ENCODE results near the gene GSTM3. TPM values are rescaled to one million over a fixed set of nuclear protein-coding genes. Genes with fewer than 3 reads are reported as not detected.
"Not testable (repeated sequence)": the region's sequence is repeated elsewhere in the genome, so short reads cannot be mapped to it uniquely, and the experiment has no call there.

Gene GSTM3
- total RNA-seq, 5 donors from 2014 or later (not counting 1 experiment from before 2014, with no cell fraction given): 8.4 to 17.1 (median 10.3) TPM

DNA sequence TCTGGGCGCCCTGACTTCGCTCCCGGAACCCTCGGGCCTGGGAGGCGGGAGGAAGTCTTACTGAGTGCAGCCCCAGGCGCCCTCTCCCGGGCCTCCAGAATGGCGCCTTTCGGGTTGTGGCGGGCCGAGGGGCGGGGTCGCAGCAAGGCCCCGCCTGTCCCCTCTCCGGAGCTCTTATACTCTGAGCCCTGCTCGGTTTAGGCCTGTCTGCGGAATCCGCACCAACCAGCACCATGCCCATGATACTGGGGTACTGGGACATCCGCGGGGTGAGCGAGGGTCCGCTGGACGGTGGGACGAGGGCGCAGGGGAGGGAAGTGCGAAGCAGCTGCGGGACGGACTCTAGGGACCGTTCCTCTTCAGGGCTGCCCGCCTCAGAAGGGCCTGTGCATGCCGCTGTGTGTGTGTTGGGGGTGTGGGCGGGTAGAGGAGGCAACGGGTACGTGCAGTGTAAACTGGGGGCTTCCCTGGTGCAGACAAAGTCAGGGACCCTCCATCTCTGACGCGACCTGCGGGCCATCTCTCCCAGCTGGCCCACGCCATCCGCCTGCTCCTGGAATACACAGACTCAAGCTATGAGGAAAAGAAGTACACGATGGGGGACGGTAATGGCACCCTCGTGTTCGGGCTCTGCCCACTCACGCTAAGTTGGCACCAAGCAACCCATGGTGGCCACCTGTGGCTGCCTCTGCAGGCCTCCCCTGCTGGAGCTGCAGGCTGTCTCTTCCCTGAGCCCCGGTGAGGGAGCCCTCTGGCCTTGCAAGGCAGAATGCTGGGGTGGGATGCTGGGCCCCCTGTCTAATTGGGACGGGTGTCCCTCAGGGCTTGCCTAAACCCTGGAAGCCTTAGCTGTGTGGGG, 53.0 kb downstream of the GSTM3 start, which contains the start of gene GSTM1:
TSS of gene GSTM1 (plus strand) at position 177 of the 859 bp plus-strand sequence. CDS start at position 234, 57 bp downstream.
- Mint-ChIP-seq H3K4me3 (peak within 1 kb of the TSS; percentile 80 to 87 (median 85)), H3K36me3 (no peaks in the 10 kb centered on the region), H3K27ac (peak within 1 kb of the TSS; percentile 89 to 96), H3K4me1 (peaks cover 0 to 23% (median 16%) of the 10 kb centered on the region in 3 donors), H3K27me3 (no peaks in the 10 kb centered on the region), H3K9me3 (peaks cover 0 to 6% (median 0%) of the 10 kb centered on the region in 3 donors)
- POLR2A ChIA-PET: interaction anchor here in 1 of 2 donors (0.6 to 0.7 kb wide), 2 partner anchors 9 to 1559 kb away, joined by 3 to 4 read pairs; no protein-coding TSS in a partner anchor
- DNase-seq: peak in 18 of 35 experiments; percentile 65 to 91 (median 78)
- H3K4me1 ChIP-seq (ENCODE audit: control insufficient read depth in 1 of 2, extremely low read depth in 1 of 2, insufficient read depth in 2 of 2, low read length in 2 of 2): peaks cover 0 to 14% of the 10 kb centered on the region in 2 experiments
- no peak within 1 kb of the TSS for H3K4me3 ChIP-seq (ENCODE audit: control insufficient read depth in 1 of 2, extremely low read depth in 1 of 2, low read length in 1 of 2)
- CTCF ChIA-PET: interaction anchor here (0.6 to 1.4 kb wide), 5 partner anchors 48 to 103 kb away, joined by 3 to 5 read pairs (median 3); no protein-coding TSS in a partner anchor
- no peak within 1 kb of the TSS for H3K27ac ChIP-seq (ENCODE audit: low read length)
- H3K9me3 ChIP-seq: no peaks in the 10 kb centered on the region
- peaks cover 0 to 2% of the 10 kb centered on the region in 2 donors for H3K36me3 ChIP-seq (ENCODE audit: control insufficient read depth in 2 of 2, extremely low read depth in 1 of 2, insufficient read depth in 1 of 2, low read length in 1 of 2)
- no peaks in the 10 kb centered on the region for H3K27me3 ChIP-seq (replicated peaks in 1 of 2; ENCODE audit: control insufficient read depth in 2 of 2, extremely low read depth in 1 of 2, insufficient read depth in 2 of 2, low read length in 1 of 2)
- no CpG with 5 or more reads among the region's 46 CpGs for WGBS (ENCODE audit: insufficient coverage)
- peak in 2 of 4 experiments; percentile 99 to 100 for ATAC-seq (replicated peaks in 1 of 4)

DNA sequence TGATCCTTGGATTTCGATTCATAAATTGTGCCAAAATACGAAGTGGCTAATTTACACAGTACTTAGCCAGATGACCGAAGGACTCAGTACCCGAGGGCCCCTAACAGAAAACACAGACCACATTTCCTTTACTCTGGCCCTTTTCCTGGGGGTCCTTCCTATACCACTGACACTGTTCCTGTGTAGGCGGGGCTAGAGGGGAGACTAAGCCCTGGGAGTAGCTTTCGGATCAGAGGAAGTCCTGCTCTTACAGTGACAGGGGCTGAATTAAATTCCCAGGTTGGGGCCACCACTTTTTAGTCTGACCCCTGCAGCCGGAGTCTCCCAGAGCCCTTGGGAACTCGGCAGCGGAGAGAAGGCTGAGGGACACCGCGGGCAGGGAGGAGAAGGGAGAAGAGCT, 53.7 kb downstream of the GSTM3 start:
- not testable (repeated sequence) for H3K27ac ChIP-seq (ENCODE audit: low read length); H3K4me3 ChIP-seq (ENCODE audit: control insufficient read depth in 1 of 2, extremely low read depth in 1 of 2, low read length in 1 of 2); H3K9me3 Mint-ChIP-seq; H3K9me3 ChIP-seq; H3K36me3 Mint-ChIP-seq; H3K36me3 ChIP-seq (ENCODE audit: control insufficient read depth in 2 of 2, extremely low read depth in 1 of 2, insufficient read depth in 1 of 2, low read length in 1 of 2); H3K27me3 ChIP-seq (replicated peaks in 1 of 2; ENCODE audit: control insufficient read depth in 2 of 2, extremely low read depth in 1 of 2, insufficient read depth in 2 of 2, low read length in 1 of 2); H3K27me3 Mint-ChIP-seq; DNase-seq
- no CpG with 5 or more reads among the region's 11 CpGs for WGBS (ENCODE audit: insufficient coverage)
- ATAC-seq (replicated peaks in 1 of 4): peak in 1 of 4 experiments; percentile 17
- Mint-ChIP-seq H3K27ac (peak overlapping the region; percentile 89 to 96), H3K4me3 (peak overlapping the region; percentile 80 to 87 (median 85)), H3K4me1 (peaks cover 0 to 23% (median 16%) of the 10 kb centered on the region in 3 donors)
- ChIA-PET CTCF (interaction anchor here (1.2 to 1.4 kb wide), 3 partner anchors 47 to 90 kb away, joined by 3 to 5 read pairs (median 4); no protein-coding TSS in a partner anchor), POLR2A (interaction anchor here in 1 of 2 donors (0.6 to 0.7 kb wide), 2 partner anchors 10 to 1560 kb away, joined by 3 to 4 read pairs; no protein-coding TSS in a partner anchor)
- peaks cover 0 to 14% of the 10 kb centered on the region in 2 experiments for H3K4me1 ChIP-seq (ENCODE audit: control insufficient read depth in 1 of 2, extremely low read depth in 1 of 2, insufficient read depth in 2 of 2, low read length in 2 of 2)

- H3K27ac ChIP-seq (ENCODE audit: low read length); H3K9me3 ChIP-seq; H3K36me3 ChIP-seq (ENCODE audit: control insufficient read depth in 2 of 2, extremely low read depth in 1 of 2, insufficient read depth in 1 of 2, low read length in 1 of 2); DNase-seq; H3K4me3 ChIP-seq (ENCODE audit: control insufficient read depth in 1 of 2, extremely low read depth in 1 of 2, low read length in 1 of 2); ATAC-seq (replicated peaks in 1 of 4); CTCF ChIA-PET; H3K9me3 Mint-ChIP-seq; H3K27me3 ChIP-seq (replicated peaks in 1 of 2; ENCODE audit: control insufficient read depth in 2 of 2, extremely low read depth in 1 of 2, insufficient read depth in 2 of 2, low read length in 1 of 2); H3K27ac Mint-ChIP-seq; H3K27me3 Mint-ChIP-seq; H3K4me3 Mint-ChIP-seq; H3K36me3 Mint-ChIP-seq: not testable (repeated sequence)
- POLR2A ChIA-PET: interaction anchor here in 1 of 2 donors (0.6 kb wide), 1 partner anchor 444 kb away, joined by 3 read pairs; no protein-coding TSS in a partner anchor
- no CpG with 5 or more reads among the region's 4 CpGs for WGBS (ENCODE audit: insufficient coverage)
- H3K4me1 Mint-ChIP-seq: peaks cover 0 to 23% (median 14%) of the 10 kb centered on the region in 3 donors
- H3K4me1 ChIP-seq (ENCODE audit: control insufficient read depth in 1 of 2, extremely low read depth in 1 of 2, insufficient read depth in 2 of 2, low read length in 2 of 2): peaks cover 0 to 14% of the 10 kb centered on the region in 2 experiments
These were observed 54.9 kb downstream of the GSTM3 start for GRCh38 chr1:109685890-109686289.

DNA sequence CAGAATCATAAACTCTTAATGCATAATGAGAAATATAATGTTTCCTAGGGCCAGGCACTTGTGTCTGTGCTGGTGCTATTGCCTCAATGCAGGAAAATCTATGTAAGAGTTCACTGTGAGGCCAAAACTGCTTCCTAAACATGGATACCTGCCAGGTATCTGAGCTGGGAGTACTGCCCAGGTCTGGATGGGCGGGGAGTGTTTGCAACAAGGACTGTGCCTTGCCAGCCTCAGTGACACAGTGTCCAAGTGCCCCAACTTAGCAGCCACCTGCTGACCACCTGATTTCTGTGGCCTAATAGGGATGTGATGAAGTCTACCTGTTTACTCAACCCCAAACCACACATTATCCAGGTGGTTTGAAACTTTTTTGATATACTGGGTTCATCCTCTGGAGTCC, 55.4 kb downstream of the GSTM3 start:
- H3K4me3 Mint-ChIP-seq; H3K36me3 Mint-ChIP-seq; H3K9me3 ChIP-seq; ATAC-seq (replicated peaks in 1 of 4); DNase-seq; CTCF ChIA-PET; H3K27ac Mint-ChIP-seq; H3K27me3 Mint-ChIP-seq; H3K4me3 ChIP-seq (ENCODE audit: control insufficient read depth in 1 of 2, extremely low read depth in 1 of 2, low read length in 1 of 2); H3K36me3 ChIP-seq (ENCODE audit: control insufficient read depth in 2 of 2, extremely low read depth in 1 of 2, insufficient read depth in 1 of 2, low read length in 1 of 2); H3K27me3 ChIP-seq (replicated peaks in 1 of 2; ENCODE audit: control insufficient read depth in 2 of 2, extremely low read depth in 1 of 2, insufficient read depth in 2 of 2, low read length in 1 of 2); H3K9me3 Mint-ChIP-seq; H3K27ac ChIP-seq (ENCODE audit: low read length): not testable (repeated sequence)
- peaks cover 0 to 14% of the 10 kb centered on the region in 2 experiments for H3K4me1 ChIP-seq (ENCODE audit: control insufficient read depth in 1 of 2, extremely low read depth in 1 of 2, insufficient read depth in 2 of 2, low read length in 2 of 2)
- POLR2A ChIA-PET: interaction anchor here in 1 of 2 donors (0.6 kb wide), 1 partner anchor 444 kb away, joined by 3 read pairs; no protein-coding TSS in a partner anchor
- no CpG with 5 or more reads among the region's 1 CpG for WGBS (ENCODE audit: insufficient coverage)
- H3K4me1 Mint-ChIP-seq: peaks cover 0 to 23% (median 14%) of the 10 kb centered on the region in 3 donors

DNA sequence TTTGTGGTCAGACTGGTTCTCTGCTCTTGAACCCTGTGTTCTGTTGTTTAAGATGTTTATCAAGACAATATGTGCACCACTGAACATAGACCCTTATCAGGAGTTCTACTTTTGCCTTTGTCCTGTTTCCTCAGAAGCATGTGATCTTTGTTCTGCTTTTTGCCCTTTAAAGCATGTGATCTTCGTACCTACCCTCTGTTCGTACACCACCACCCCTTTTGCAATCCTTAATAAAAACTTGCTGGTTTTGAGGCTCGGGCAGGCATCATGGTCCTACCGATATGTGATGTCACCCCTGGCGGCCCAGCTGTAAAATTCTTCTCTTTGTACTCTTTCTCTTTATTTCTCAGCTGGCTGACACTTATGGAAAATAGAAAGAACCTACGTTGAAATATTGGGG, 56.1 kb downstream of the GSTM3 start:
- POLR2A ChIA-PET; H3K27me3 ChIP-seq (replicated peaks in 1 of 2; ENCODE audit: control insufficient read depth in 2 of 2, extremely low read depth in 1 of 2, insufficient read depth in 2 of 2, low read length in 1 of 2); H3K9me3 Mint-ChIP-seq; H3K27me3 Mint-ChIP-seq; H3K36me3 ChIP-seq (ENCODE audit: control insufficient read depth in 2 of 2, extremely low read depth in 1 of 2, insufficient read depth in 1 of 2, low read length in 1 of 2); H3K36me3 Mint-ChIP-seq; H3K9me3 ChIP-seq; H3K4me3 ChIP-seq (ENCODE audit: control insufficient read depth in 1 of 2, extremely low read depth in 1 of 2, low read length in 1 of 2); H3K4me3 Mint-ChIP-seq; H3K27ac Mint-ChIP-seq; ATAC-seq (replicated peaks in 1 of 4); H3K27ac ChIP-seq (ENCODE audit: low read length); CTCF ChIA-PET; DNase-seq: not testable (repeated sequence)
- peaks cover 0 to 14% of the 10 kb centered on the region in 2 experiments for H3K4me1 ChIP-seq (ENCODE audit: control insufficient read depth in 1 of 2, extremely low read depth in 1 of 2, insufficient read depth in 2 of 2, low read length in 2 of 2)
- H3K4me1 Mint-ChIP-seq: peaks cover 0 to 18% (median 12%) of the 10 kb centered on the region in 3 donors
- WGBS (ENCODE audit: insufficient coverage): no CpG with 5 or more reads among the region's 6 CpGs

All from T-cell (primary cell).